A549 (cell line): ENCODE results near the gene GPR142. TPM values are rescaled to one million over a fixed set of nuclear protein-coding genes. Genes with fewer than 3 reads are reported as not detected.

Experiments used
- ATAC-seq, 2 experiments: fragments of 200-7000 bp in 1 of 2; fragments of >200 bp in 1 of 2; cut with Nextera tagmentation in 1 of 2; cut with Tn5 transposase in 1 of 2; 3 replicates each; pipeline versions ENCODE4 v1.8.0 to v1.9.1; 2018 to 2020; ENCODE audit warnings: mild to moderate bottlenecking in 1 of 2, moderate library complexity in 1 of 2
- CTCF ChIA-PET: fragments of 300-600 bp; sonication (Branson Sonifier 250); formaldehyde crosslinking; extraction: SDS; loops from one replicate; lab custom pipeline; 2021; ENCODE audit warnings: antibody characterized with exemption, inconsistent platforms; lab: Yijun Ruan, JAX
- POLR2A ChIA-PET: fragments of 350-600 bp; formaldehyde crosslinking; extraction: SDS; loops from one replicate; lab custom pipeline; 2021; ENCODE audit warnings: antibody characterized with exemption, inconsistent platforms; lab: Yijun Ruan, JAX
- DNase-seq, 2 experiments: peaks; one replicate each; pipeline versions ENCODE4 v3.0.0 to v3.0.0-alpha.2; 2011 to 2016; ENCODE audit warnings: low read depth in 1 of 2, low spot score in 1 of 2
- FAIRE-seq: peaks from 2 replicates; lab custom pipeline; 2011; peaks lifted over from hg19 to GRCh38; lab: Jason Lieb, UNC
- H3K27ac ChIP-seq, 2 experiments: fragments of >200 bp; sonication (Bioruptor Twin); formaldehyde crosslinking; 3 replicates each; pipeline ENCODE4 v1.5.1; 2016 to 2017
- H3K4me1 ChIP-seq: fragments of >200 bp; sonication (Bioruptor Twin); formaldehyde crosslinking; 3 replicates; pipeline ENCODE4 v1.6.1; 2016
- H3K4me2 ChIP-seq: fragments of >200 bp; sonication (Bioruptor Twin); formaldehyde crosslinking; 3 replicates; pipeline ENCODE4 v1.6.1; 2016
- H3K4me3 ChIP-seq: fragments of >200 bp; sonication (Bioruptor Twin); formaldehyde crosslinking; 3 replicates; pipeline ENCODE4 v1.5.1; 2016
- H3K9me3 ChIP-seq: fragments of >200 bp; sonication (Bioruptor Twin); formaldehyde crosslinking; 3 replicates; pipeline ENCODE4 v1.6.1; 2016
- ATOH8 ChIP-seq: fragments of 250-450 bp; sonication (Bioruptor Pico); IDR thresholded peaks from 2 replicates; pipeline ENCODE4 v1.5.0; 2020; ENCODE audit warnings: low read depth, mild to moderate bottlenecking, moderate library complexity
- BHLHE40 ChIP-seq: IDR thresholded peaks from 2 replicates; pipeline ENCODE4 v1.6.1; 2012; ENCODE audit warnings: low read depth, low read length, inconsistent platforms
- CHD2 ChIP-seq: fragments of 150-350 bp; IDR thresholded peaks from 2 replicates; pipeline ENCODE4 v1.6.1; 2014; ENCODE audit warnings: low read length; ENCODE audit not compliant: partially characterized antibody
- CTCF ChIP-seq: fragments of >200 bp; sonication (Bioruptor Twin); formaldehyde crosslinking; IDR thresholded peaks from 3 replicates; pipeline ENCODE4 v1.5.1; 2016
- E2F6 ChIP-seq: IDR thresholded peaks from 2 replicates; pipeline ENCODE4 v1.6.1; 2012; ENCODE audit warnings: low read depth, borderline replicate concordance
- EP300 ChIP-seq, 2 experiments: fragments of >200 bp; sonication (Bioruptor Twin); formaldehyde crosslinking; IDR thresholded peaks; 2 replicates in 1 of 2; 3 replicates in 1 of 2; pipeline ENCODE4 v1.6.1; 2016 to 2017
- FOXS1 ChIP-seq: fragments of 250-450 bp; sonication (Bioruptor Pico); IDR thresholded peaks from 2 replicates; pipeline ENCODE4 v1.5.0; 2020; ENCODE audit warnings: mild to moderate bottlenecking, moderate library complexity
- HEYL ChIP-seq: fragments of 250-450 bp; sonication (Bioruptor Pico); IDR thresholded peaks from 2 replicates; pipeline ENCODE4 v1.8.0; 2021; ENCODE audit warnings: mild to moderate bottlenecking, moderate library complexity
- JUNB ChIP-seq: fragments of >200 bp; sonication (Bioruptor Twin); formaldehyde crosslinking; IDR thresholded peaks from 2 replicates; pipeline ENCODE4 v1.6.1; 2016
- MYC ChIP-seq: IDR thresholded peaks from 2 replicates; pipeline ENCODE4 v1.6.1; 2012; ENCODE audit warnings: mild to moderate bottlenecking, inconsistent platforms, low read length, improper control_type of control experiment, borderline replicate concordance
- NR3C1 ChIP-seq: fragments of >200 bp; sonication (Bioruptor Twin); formaldehyde crosslinking; IDR thresholded peaks from 3 replicates; pipeline ENCODE4 v1.6.1; 2017
- POLR2A ChIP-seq: IDR thresholded peaks from 2 replicates; pipeline ENCODE4 v1.6.1; 2012; ENCODE audit warnings: mild to moderate bottlenecking, low read length
- POLR2AphosphoS2 ChIP-seq: conservative IDR thresholded peaks from 2 replicates; pipeline ENCODE4 v1.6.1; 2012; ENCODE audit warnings: low read length, improper control_type of control experiment, inconsistent platforms
- RAD21 ChIP-seq, 2 experiments: fragments of >200 bp in 1 of 2; sonication (Bioruptor Twin) in 1 of 2; formaldehyde crosslinking in 1 of 2; IDR thresholded peaks in 1 of 2; conservative IDR thresholded peaks in 1 of 2; 2 replicates in 1 of 2; 3 replicates in 1 of 2; pipeline ENCODE4 v1.6.1; 2012 to 2018; ENCODE audit warnings: inconsistent platforms in 1 of 2
- RARB ChIP-seq: fragments of 250-450 bp; sonication (Bioruptor Pico); IDR thresholded peaks from 2 replicates; pipeline ENCODE4 v1.8.0; 2021; ENCODE audit warnings: mild to moderate bottlenecking, moderate library complexity
- RCOR1 ChIP-seq: fragments of 150-350 bp; IDR thresholded peaks from 2 replicates; pipeline ENCODE4 v1.6.1; 2014; ENCODE audit warnings: antibody characterized with exemption, low read length, low read depth
- RNF2 ChIP-seq: fragments of 200-600 bp; sonication (generic); IDR thresholded peaks from 2 replicates; pipeline ENCODE4 v1.6.1; 2016; ENCODE audit warnings: low read depth, mild to moderate bottlenecking, antibody characterized with exemption, moderate library complexity, borderline replicate concordance
- SMC3 ChIP-seq: fragments of >200 bp; sonication (Bioruptor Twin); formaldehyde crosslinking; IDR thresholded peaks from 3 replicates; pipeline ENCODE4 v1.6.1; 2018; ENCODE audit warnings: inconsistent platforms
- TP53 ChIP-seq: fragments of 250-450 bp; sonication (Bioruptor Pico); IDR thresholded peaks from 2 replicates; pipeline ENCODE4 v1.5.0; 2021; ENCODE audit warnings: mild to moderate bottlenecking, moderate library complexity
- ZC3H11A ChIP-seq: fragments of 450-650 bp; IDR thresholded peaks from 2 replicates; pipeline ENCODE4 v1.6.1; 2014; ENCODE audit warnings: antibody characterized with exemption, mild to moderate bottlenecking
- WGBS: methylation state at CpG from one replicate; pipeline ENCODE4 v1.1.6; 2017; ENCODE audit errors: missing lambda C conversion rate; 5-methylcytosine and 5-hydroxymethylcytosine counted together
- polyA plus RNA-seq, 4 experiments: library from polyadenylated mRNA; depleted of rRNA in 3 of 4; stranded (reverse); fragments of >200 nt; fragmentation: RNase III in 1 of 4; extraction: RNeasy Plus Mini Kit Qiagen cat#74134 plus additional on column Dnase treatment in 1 of 4; gene quantifications; 2 replicates in 3 of 4; 3 replicates in 1 of 4; pipeline ENCODE4 v1.2.3, GENCODE V29; 2011 to 2017

Gene GPR142
- polyA plus RNA-seq, 2 of the 4 experiments (the other 2 are of a cell fraction), result not detected

DNA sequence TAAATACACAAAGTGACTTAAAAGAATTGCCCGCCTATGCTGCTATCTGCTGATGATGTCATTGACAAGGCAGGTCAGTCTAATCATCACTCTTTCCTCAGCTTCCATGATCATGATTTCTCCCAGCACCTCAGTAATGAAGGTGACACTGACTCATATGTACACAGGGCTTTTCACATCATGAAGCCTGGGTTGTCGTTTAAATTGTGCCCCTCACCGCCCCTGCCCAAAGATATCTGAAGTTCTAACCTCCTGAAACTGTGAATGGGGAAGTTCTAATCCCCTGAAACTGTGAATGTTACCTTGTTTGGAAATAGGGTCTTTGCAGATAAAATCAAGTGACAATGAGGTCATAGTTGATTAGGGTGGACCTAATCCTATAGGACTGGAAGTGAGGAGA, 47.2 kb downstream of the GPR142 start:
- WGBS, result 73% methylated on average over 3 of the region's 3 CpGs
- H3K4me3 ChIP-seq, result no peak overlapping the region
- H3K27ac ChIP-seq, result peak overlapping the region in 1 of 2 experiments; percentile 42; a peak in 1 of 6 replicates
- peaks cover 28% of the 10 kb centered on the region for H3K4me1 ChIP-seq
- H3K4me2 ChIP-seq, result no peak overlapping the region
- ChIA-PET POLR2A (interaction anchor here (1.4 kb wide), 1 partner anchor 16 kb away, joined by 4 read pairs; no protein-coding TSS in a partner anchor), CTCF (interaction anchor here (4.9 to 15.2 kb wide), 3 partner anchors 21 to 35 kb away, joined by 18 to 138 read pairs (median 72); no protein-coding TSS in a partner anchor)
- no peak for FAIRE-seq
- ATAC-seq, result no peak
- TF ChIP-seq HEYL (CRISPR knock-in tag), result no peak
- TF ChIP-seq POLR2AphosphoS2, result no peak
- TF ChIP-seq ZC3H11A, result no peak
- TF ChIP-seq TP53, result no peak
- no peak for TF ChIP-seq MYC
- TF ChIP-seq SMC3, result no peak
- no peak for TF ChIP-seq BHLHE40
- no peak for TF ChIP-seq JUNB
- TF ChIP-seq EP300 (IDR thresholded peaks at IDR 0.05), result no peak
- no peak for TF ChIP-seq FOXS1 (CRISPR knock-in tag)
- H3K9me3 ChIP-seq, result no peaks in the 10 kb centered on the region
- DNase-seq, result no peak

- ChIA-PET CTCF (interaction anchor here (1.5 to 15.2 kb wide), 7 partner anchors 7 to 42 kb away, joined by 4 to 138 read pairs (median 10); no protein-coding TSS in a partner anchor), POLR2A (interaction anchor here (2.0 kb wide), 1 partner anchor 8 kb away, joined by 5 read pairs; no protein-coding TSS in a partner anchor)
- peaks cover 28% of the 10 kb centered on the region for H3K4me1 ChIP-seq
- H3K9me3 ChIP-seq, result no peaks in the 10 kb centered on the region
- DNase-seq (no peak), ATAC-seq (no peak), FAIRE-seq (no peak)
- H3K27ac ChIP-seq, result peak overlapping the region in 1 of 2 experiments; percentile 86; a peak in 3 of 6 replicates
- no peak overlapping the region for H3K4me3 ChIP-seq
- 91% methylated on average over 13 of the region's 13 CpGs for WGBS
- no peak overlapping the region for H3K4me2 ChIP-seq
- TF ChIP-seq FOXS1 (CRISPR knock-in tag), result no peak
- TF ChIP-seq SMC3, result no peak
- no peak for TF ChIP-seq E2F6
- TF ChIP-seq RCOR1, result no peak
- TF ChIP-seq CTCF, result no peak
- TF ChIP-seq NR3C1, result no peak
- no peak for TF ChIP-seq CHD2
- no peak for TF ChIP-seq POLR2A
- no peak for TF ChIP-seq RARB (CRISPR knock-in tag)
- TF ChIP-seq ATOH8, result no peak
- no peak for TF ChIP-seq RNF2
- TF ChIP-seq RAD21 (conservative IDR thresholded peaks at IDR 0.05 in 1 of 2, IDR thresholded peaks at IDR 0.05 in 1 of 2), result no peak
Observed at GRCh38 chr17:74415608-74416396, 48.5 kb downstream of the GPR142 start.
